HepG2 (cell line): Measurements from ENCODE around the gene DDRGK1. TPM values are rescaled to one million over a fixed set of nuclear protein-coding genes. Genes with fewer than 3 reads are reported as not detected.

Experiments used
- CBX5 ChIP-seq: sonication (generic); formaldehyde crosslinking; IDR thresholded peaks from 2 replicates; pipeline ENCODE4 v1.4.0; 2020; ENCODE audit warnings: missing genetic modification reagents, borderline replicate concordance
- GABPA ChIP-seq, 2 experiments: IDR thresholded peaks; 2 replicates each; pipeline ENCODE4 v1.6.1; 2011 to 2016; ENCODE audit warnings: low read depth in 2 of 2, low read length in 1 of 2, missing biosample characterization in 1 of 2, missing genetic modification characterization in 1 of 2
- IRF2 ChIP-seq: IDR thresholded peaks from 2 replicates; pipeline ENCODE4 v1.6.1; 2018; ENCODE audit warnings: missing genetic modification reagents, missing compliant biosample characterization
- KLF13 ChIP-seq: sonication (generic); formaldehyde crosslinking; IDR thresholded peaks from 2 replicates; pipeline ENCODE4 v1.4.0; 2020; ENCODE audit warnings: mild to moderate bottlenecking, missing genetic modification reagents
- MATR3 ChIP-seq: sonication (generic); formaldehyde crosslinking; IDR thresholded peaks from 2 replicates; pipeline ENCODE4 v1.4.0; 2020; ENCODE audit warnings: missing genetic modification reagents
- MEIS2 ChIP-seq: sonication (generic); formaldehyde crosslinking; IDR thresholded peaks from 2 replicates; pipeline ENCODE4 v1.9.0; 2021; ENCODE audit warnings: mild to moderate bottlenecking, missing genetic modification reagents
- MIER3 ChIP-seq: IDR thresholded peaks from 2 replicates; pipeline ENCODE4 v1.6.1; 2016; ENCODE audit warnings: missing compliant biosample characterization, borderline replicate concordance
- MTF2 ChIP-seq: sonication (generic); formaldehyde crosslinking; IDR thresholded peaks from 2 replicates; pipeline ENCODE4 v1.5.0; 2020; ENCODE audit warnings: missing genetic modification reagents, borderline replicate concordance
- NFE2L1 ChIP-seq: sonication (generic); formaldehyde crosslinking; IDR thresholded peaks from 2 replicates; pipeline ENCODE4 v1.4.0; 2020; ENCODE audit warnings: missing genetic modification reagents, mild to moderate bottlenecking, borderline replicate concordance
- NR0B2 ChIP-seq: sonication (generic); formaldehyde crosslinking; IDR thresholded peaks from 2 replicates; pipeline ENCODE4 v1.4.0; 2020; ENCODE audit warnings: mild to moderate bottlenecking, missing genetic modification reagents
- POGZ ChIP-seq: sonication (generic); formaldehyde crosslinking; IDR thresholded peaks from 2 replicates; pipeline ENCODE4 v1.4.0; 2020; ENCODE audit warnings: mild to moderate bottlenecking, missing genetic modification reagents
- SNAI1 ChIP-seq: sonication (generic); formaldehyde crosslinking; IDR thresholded peaks from 2 replicates; pipeline ENCODE4 v1.5.0; 2020; ENCODE audit warnings: mild to moderate bottlenecking, missing genetic modification reagents, borderline replicate concordance
- SOX13 ChIP-seq, 3 experiments: fragments of 450-650 bp in 1 of 3; sonication (generic) in 1 of 3; formaldehyde crosslinking in 1 of 3; IDR thresholded peaks in 2 of 3; conservative IDR thresholded peaks in 1 of 3; 2 replicates each; pipeline versions ENCODE4 v1.5.0 to v1.6.1; 2016 to 2020; ENCODE audit warnings: antibody characterized with exemption in 1 of 3, mild to moderate bottlenecking in 1 of 3, missing compliant biosample characterization in 1 of 3, missing genetic modification reagents in 1 of 3, moderate library complexity in 1 of 3
- TBX3 ChIP-seq: fragments of 450-650 bp; IDR thresholded peaks from 2 replicates; pipeline ENCODE4 v1.6.1; 2017; ENCODE audit warnings: antibody characterized with exemption, mild to moderate bottlenecking, inconsistent platforms, borderline replicate concordance
- TCF7L2 ChIP-seq: IDR thresholded peaks from 2 replicates; pipeline ENCODE4 v1.6.1; 2011; ENCODE audit warnings: mild to moderate bottlenecking, low read depth, low read length, moderate library complexity
- ZBTB37 ChIP-seq: sonication (generic); formaldehyde crosslinking; IDR thresholded peaks from 2 replicates; pipeline ENCODE4 v1.4.0; 2020; ENCODE audit warnings: mild to moderate bottlenecking, missing genetic modification reagents
- ZFP62 ChIP-seq: sonication (generic); formaldehyde crosslinking; IDR thresholded peaks from 2 replicates; pipeline ENCODE4 v1.4.0; 2020; ENCODE audit warnings: missing genetic modification reagents
- ZNF329 ChIP-seq: sonication (generic); formaldehyde crosslinking; IDR thresholded peaks from 2 replicates; pipeline ENCODE4 v1.9.0; 2021; ENCODE audit warnings: low read depth, mild to moderate bottlenecking, missing genetic modification reagents
- ZNF460 ChIP-seq: sonication (generic); formaldehyde crosslinking; IDR thresholded peaks from 2 replicates; pipeline ENCODE4 v1.5.1; 2020; ENCODE audit warnings: missing genetic modification reagents, mild to moderate bottlenecking, borderline replicate concordance
- ZNF557 ChIP-seq: sonication (generic); formaldehyde crosslinking; IDR thresholded peaks from 2 replicates; pipeline ENCODE4 v1.4.0; 2020; ENCODE audit warnings: missing genetic modification reagents
- ZNF616 ChIP-seq: sonication (generic); formaldehyde crosslinking; IDR thresholded peaks from 2 replicates; pipeline ENCODE4 v1.5.0; 2020; ENCODE audit warnings: low read depth, mild to moderate bottlenecking, missing genetic modification reagents
- ZNF670 ChIP-seq: sonication (generic); formaldehyde crosslinking; IDR thresholded peaks from 2 replicates; pipeline ENCODE4 v1.8.0; 2022; ENCODE audit warnings: mild to moderate bottlenecking, missing genetic modification reagents, borderline replicate concordance
- ZNF709 ChIP-seq: sonication (generic); formaldehyde crosslinking; IDR thresholded peaks from 2 replicates; pipeline ENCODE4 v1.5.0; 2020; ENCODE audit warnings: mild to moderate bottlenecking, missing genetic modification reagents
- ZNF800 ChIP-seq: sonication (generic); formaldehyde crosslinking; IDR thresholded peaks from 2 replicates; pipeline ENCODE4 v1.4.0; 2020; ENCODE audit warnings: missing genetic modification reagents
- ZNF816 ChIP-seq: sonication (generic); formaldehyde crosslinking; IDR thresholded peaks from 2 replicates; pipeline ENCODE4 v1.8.0; 2022; ENCODE audit warnings: missing genetic modification reagents, mild to moderate bottlenecking, borderline replicate concordance
- ZSCAN12 ChIP-seq: sonication (generic); formaldehyde crosslinking; IDR thresholded peaks from 2 replicates; pipeline ENCODE4 v1.9.0; 2021; ENCODE audit warnings: mild to moderate bottlenecking, missing genetic modification reagents
- polyA plus RNA-seq, 8 experiments: library from polyadenylated mRNA; depleted of rRNA in 3 of 8; stranded (reverse) in 7 of 8; unstranded in 1 of 8; fragments of >200 nt; fragmentation: Illumina TruSeq in 4 of 8; extraction: Trizol in 4 of 8; gene quantifications; 2 replicates each; pipeline versions ENCODE4 v1.2.1 to v1.2.3, GENCODE V29; 2011 to 2016; ENCODE audit warnings: low read depth in 4 of 8, missing spikeins in 1 of 8, mixed read lengths in 1 of 8; ENCODE audit not compliant: insufficient read depth in 1 of 8
- total RNA-seq, 5 experiments: library from RNA; depleted of rRNA; stranded (reverse); fragments of >200 nt; fragmentation: Illumina TruSeq; extraction: Trizol; gene quantifications; 2 replicates each; pipeline ENCODE4 v1.2.3, GENCODE V29; 2016; ENCODE audit warnings: low read depth in 1 of 5

DDRGK1 gene
- total and polyA plus RNA-seq, 2 of the 13 experiments (the other 11 are each of a cell fraction or from before 2014, with no cell fraction given), result 96.7 to 149 TPM

DNA sequence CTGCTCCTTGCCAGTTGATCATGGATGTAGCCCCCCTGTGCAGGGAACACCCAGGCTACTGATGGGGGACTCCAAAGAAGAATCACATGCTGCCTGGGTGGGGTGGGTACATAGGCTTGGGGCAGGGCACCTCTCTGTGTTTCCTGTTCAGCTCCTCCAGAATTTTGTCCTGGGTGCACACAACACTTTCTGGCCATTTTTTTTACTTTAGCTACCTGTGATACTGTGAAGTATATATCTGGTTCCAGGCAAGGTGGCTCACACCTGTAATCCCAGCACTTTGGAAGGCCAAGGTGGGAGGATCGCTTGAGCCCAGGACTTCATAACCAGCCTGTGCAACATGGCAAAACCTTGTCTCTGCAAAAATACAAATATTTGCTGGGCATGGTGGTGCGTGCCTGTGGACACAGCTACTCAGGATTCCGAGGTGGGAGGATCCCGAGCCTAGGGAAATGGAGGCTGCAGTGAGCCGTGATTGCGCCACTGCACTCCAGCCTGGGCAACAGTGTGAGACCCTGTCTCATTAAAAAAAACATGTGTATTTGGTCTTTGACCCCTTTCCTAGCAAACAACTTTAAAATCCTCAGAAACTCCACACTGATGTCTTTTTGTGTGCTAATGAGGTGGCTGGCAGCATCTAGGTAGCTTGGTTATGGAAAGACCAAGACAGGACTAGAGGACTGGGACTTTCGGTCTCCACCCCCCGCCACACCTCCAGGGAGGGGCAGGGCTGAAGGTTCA is 20.4 kb upstream of the DDRGK1 start (continued):
- peak; percentile 76; the same call in 1 of the 2 replicates for TF ChIP-seq ZNF800 (CRISPR knock-in tag)
- TF ChIP-seq TBX3, result no peak
- TF ChIP-seq SNAI1 (CRISPR knock-in tag), result no peak; the same call in 1 of the 2 replicates
- peak; percentile 95; the same call in 1 of the 2 replicates for TF ChIP-seq ZNF460 (CRISPR knock-in tag)
- peak; percentile 42; the same call in 1 of the 2 replicates for TF ChIP-seq MEIS2 (CRISPR knock-in tag)
- TF ChIP-seq ZNF816 (CRISPR knock-in tag), result peak; percentile 77; the same call in 1 of the 2 replicates
- no peak for TF ChIP-seq GABPA (IDR thresholded peaks at IDR 0.05; ENCODE audit: low read depth, low read length)
- TF ChIP-seq GABPA (CRISPR knock-in tag; IDR thresholded peaks at IDR 0.05; ENCODE audit: low read depth), result peak; percentile 47; the same call in 1 of the 2 replicates
- TF ChIP-seq SOX13 (IDR thresholded peaks at IDR 0.05), result peak; percentile 78; the same call in 1 of the 2 replicates
- peak in 1 of 2 experiments; percentile 82; a peak in 2 of 4 replicates for TF ChIP-seq SOX13 (CRISPR knock-in tag; conservative IDR thresholded peaks at IDR 0.05 in 1 of 2, IDR thresholded peaks at IDR 0.05 in 1 of 2)
- TF ChIP-seq KLF13, result no peak
- TF ChIP-seq ZNF329 (CRISPR knock-in tag), result peak; percentile 77; the same call in 1 of the 2 replicates
- no peak for TF ChIP-seq MATR3 (CRISPR knock-in tag)
- no peak for TF ChIP-seq ZFP62 (CRISPR knock-in tag)
- TF ChIP-seq CBX5 (CRISPR knock-in tag), result peak; percentile 81
- no peak for TF ChIP-seq ZSCAN12 (CRISPR knock-in tag)
- 0 out of 2 replicates have a peak, but pooled peaks have one; percentile 58 for TF ChIP-seq ZNF616
- no peak for TF ChIP-seq ZNF557 (CRISPR knock-in tag)
- 0 out of 2 replicates have a peak, but pooled peaks have one; percentile 15 for TF ChIP-seq NR0B2
- TF ChIP-seq ZBTB37 (CRISPR knock-in tag), result no peak
- TF ChIP-seq MTF2, result no peak
- TF ChIP-seq TCF7L2, result no peak
- no peak for TF ChIP-seq NFE2L1 (CRISPR knock-in tag)
- TF ChIP-seq POGZ, result peak; percentile 86
- peak; percentile 81; the same call in 1 of the 2 replicates for TF ChIP-seq IRF2 (CRISPR knock-in tag)
- TF ChIP-seq MIER3, result peak; percentile 70; the same call in 1 of the 2 replicates
- peak; percentile 45; the same call in 1 of the 2 replicates for TF ChIP-seq ZNF709 (CRISPR knock-in tag)
- peak; percentile 78 for TF ChIP-seq ZNF670 (CRISPR knock-in tag)
